Fibroblast of villous mesenchyme (primary cell): ENCODE results near the gene DHRS2. TPM values are rescaled to one million over a fixed set of nuclear protein-coding genes. Genes with fewer than 3 reads are reported as not detected.

Experiments
- DNase-seq: peaks from one replicate; pipeline ENCODE4 v3.0.0-alpha.2; 2010; ENCODE audit warnings: low read depth
- H3K4me3 ChIP-seq: 2 replicates; pipeline ENCODE4 v1.5.1; 2011; ENCODE audit warnings: low read depth, mild to moderate bottlenecking, low read length
- total RNA-seq: library from RNA; depleted of rRNA; stranded (reverse); fragments of >200 nt; gene quantifications from 2 replicates; pipeline ENCODE4 v1.2.3, GENCODE V29; 2012
- TF ChIP-seq, protein P1 (sequence below): IDR thresholded peaks from 2 replicates; pipeline ENCODE4 v1.5.1; 2012; ENCODE audit warnings: low read depth, mild to moderate bottlenecking, low read length; ENCODE audit not compliant: insufficient read depth

Gene DHRS2
- total RNA-seq, 1 donor = 0.43 TPM

DNA sequence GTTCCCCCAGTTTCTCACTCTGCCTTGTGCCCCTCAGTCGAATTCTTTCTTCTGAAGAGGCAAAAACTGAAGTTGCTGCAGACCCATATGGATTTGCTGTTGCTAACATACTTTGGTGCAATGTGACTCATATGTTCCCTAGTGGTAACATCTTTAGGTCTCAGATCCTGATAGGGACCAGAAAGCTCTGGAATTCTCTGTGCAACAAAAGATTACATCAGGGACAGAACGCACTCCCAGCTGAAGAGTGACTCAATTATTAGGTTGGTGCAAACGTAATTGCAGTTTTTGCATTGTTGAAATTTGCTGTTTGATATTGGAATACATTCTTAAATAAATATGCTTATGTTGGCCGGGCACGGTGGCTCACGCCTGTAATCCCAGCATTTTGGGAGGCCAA is 8.2 kb upstream of the DHRS2 start:
- TF ChIP-seq, protein P1, sequence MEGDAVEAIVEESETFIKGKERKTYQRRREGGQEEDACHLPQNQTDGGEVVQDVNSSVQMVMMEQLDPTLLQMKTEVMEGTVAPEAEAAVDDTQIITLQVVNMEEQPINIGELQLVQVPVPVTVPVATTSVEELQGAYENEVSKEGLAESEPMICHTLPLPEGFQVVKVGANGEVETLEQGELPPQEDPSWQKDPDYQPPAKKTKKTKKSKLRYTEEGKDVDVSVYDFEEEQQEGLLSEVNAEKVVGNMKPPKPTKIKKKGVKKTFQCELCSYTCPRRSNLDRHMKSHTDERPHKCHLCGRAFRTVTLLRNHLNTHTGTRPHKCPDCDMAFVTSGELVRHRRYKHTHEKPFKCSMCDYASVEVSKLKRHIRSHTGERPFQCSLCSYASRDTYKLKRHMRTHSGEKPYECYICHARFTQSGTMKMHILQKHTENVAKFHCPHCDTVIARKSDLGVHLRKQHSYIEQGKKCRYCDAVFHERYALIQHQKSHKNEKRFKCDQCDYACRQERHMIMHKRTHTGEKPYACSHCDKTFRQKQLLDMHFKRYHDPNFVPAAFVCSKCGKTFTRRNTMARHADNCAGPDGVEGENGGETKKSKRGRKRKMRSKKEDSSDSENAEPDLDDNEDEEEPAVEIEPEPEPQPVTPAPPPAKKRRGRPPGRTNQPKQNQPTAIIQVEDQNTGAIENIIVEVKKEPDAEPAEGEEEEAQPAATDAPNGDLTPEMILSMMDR = no peak
- DNase-seq = no peak

DNA sequence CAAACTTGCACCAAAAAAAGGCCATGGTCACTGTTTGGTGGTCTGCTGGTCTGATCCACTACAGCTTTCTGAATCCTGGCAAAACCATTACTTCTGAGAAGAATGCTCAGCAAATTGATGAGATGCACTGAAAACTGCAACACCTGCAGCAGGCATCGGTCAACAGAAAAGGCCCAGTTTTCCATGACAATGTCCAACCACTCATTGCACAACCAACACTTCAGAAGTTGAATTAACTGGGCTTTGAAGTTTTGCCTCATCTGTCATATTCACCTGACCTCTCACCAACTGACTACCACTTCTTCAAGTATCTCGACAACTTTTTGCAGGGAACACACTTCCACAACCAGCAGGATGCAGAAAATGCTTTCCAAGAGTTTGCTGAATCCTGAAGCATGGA is 7.0 kb upstream of the DHRS2 start:
- TF ChIP-seq, protein P1 = no peak
- no peak overlapping the region for H3K4me3 ChIP-seq
- DNase-seq = no peak

More for the DNA sequence above, 8.2 kb upstream of the DHRS2 start:
- no peak overlapping the region for H3K4me3 ChIP-seq

DNA sequence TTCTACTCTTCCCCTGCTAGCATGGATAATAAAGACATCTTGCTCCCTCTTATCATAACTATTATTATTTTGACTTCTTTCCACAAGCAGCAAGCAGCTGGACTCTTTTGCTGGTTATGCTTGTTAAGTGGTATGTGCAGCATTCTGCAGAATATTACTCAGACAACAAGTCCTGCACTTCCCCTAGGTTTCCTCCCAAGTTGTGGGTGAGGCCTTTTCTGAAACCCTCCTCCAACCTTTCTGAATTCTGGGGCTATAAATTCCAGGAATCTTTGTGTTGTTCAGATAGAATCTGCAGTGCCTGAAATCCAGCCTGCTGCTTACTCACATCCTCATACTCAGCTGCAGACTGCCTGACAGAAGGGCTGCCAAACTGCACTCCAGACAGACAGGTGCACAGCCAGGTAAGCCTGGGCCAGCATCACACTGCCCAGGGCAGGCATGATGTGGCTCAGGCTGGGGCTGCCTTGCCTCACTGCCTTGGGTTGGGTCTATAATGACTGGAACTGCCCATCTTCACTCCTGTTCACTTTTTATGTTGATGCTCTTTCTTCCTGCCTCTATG is 6.2 kb upstream of the DHRS2 start:
- TF ChIP-seq, protein P1 = no peak
- no peak overlapping the region for H3K4me3 ChIP-seq
- DNase-seq = peak; percentile 16

DNA sequence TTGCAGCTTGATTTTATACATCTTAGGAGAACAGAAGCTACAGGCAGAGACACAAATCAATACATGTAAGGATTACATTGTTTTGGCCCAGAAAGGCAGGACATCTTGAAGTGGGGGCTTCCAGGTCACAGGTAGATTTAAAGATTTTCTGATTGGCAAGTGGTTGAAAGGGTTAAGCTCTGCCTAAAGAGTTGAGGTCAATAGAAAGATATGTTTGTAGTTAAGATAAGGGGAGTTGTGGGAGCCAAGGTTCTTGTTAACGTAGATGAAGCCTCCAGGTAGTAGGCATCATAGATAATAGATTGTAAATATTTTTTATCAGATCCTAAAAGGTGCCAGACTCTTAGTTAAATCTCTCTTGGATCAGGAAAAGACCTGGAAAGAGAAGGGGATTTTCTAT is 5.5 kb upstream of the DHRS2 start:
- DNase-seq = no peak
- no peak overlapping the region for H3K4me3 ChIP-seq
- TF ChIP-seq, protein P1 = no peak

DNA sequence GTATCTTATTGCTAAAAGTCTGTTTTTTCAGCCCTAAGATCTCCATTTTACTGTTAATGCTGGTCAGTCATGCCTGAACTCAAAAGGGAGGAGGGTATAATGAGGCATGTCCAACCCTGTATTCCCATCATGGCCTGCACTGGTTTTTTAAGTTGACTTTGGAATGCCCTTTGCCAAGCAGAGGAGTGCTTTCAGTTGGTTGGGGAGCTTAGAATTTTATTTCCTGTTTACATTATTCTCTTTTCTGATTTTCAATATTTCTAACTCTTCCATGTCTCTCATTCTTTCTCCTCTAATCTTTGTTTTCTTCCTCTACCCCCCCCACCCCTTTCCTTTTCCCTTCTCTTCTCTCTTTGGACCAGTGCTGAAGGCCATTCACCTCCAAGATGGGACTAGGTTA is 4.9 kb upstream of the DHRS2 start:
- no peak for DNase-seq
- TF ChIP-seq, protein P1 = no peak

DNA sequence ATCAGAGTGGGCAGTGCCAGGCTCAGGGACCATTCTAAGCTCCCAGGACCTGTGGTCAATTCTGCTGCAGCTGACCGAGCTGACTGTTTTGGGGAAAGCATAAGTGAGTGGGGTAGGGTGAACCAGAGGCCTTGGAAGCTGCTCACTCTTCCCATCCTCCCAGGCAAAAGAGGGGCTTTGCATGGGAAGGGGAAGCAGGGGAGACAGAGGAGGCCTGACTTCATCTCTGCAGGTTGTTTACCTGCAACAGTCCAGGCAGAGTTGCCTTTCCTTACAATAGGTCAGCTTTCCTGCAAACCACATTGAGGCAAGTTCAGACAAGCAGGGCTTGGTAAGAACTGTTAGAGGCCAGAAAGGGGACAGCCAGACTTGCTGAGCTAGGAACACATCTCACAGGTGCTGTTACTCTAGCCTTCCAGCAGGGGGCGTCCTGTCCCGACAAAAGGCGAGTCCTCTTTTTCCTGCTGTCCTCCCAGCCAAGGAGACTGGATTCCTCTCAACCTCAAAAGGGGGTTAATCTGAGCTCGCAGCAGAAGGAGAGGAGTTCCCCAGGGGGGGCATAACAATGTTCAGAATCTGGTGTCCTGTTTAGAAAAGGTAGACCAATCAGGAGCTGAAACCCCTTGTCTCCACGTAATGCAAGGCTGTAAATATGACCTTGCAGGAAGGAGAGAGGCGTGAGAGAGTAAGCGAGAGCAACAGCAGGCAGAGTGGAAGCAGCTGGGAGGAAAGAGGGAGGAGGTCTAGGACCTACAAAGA is 4.3 kb upstream of the DHRS2 start:
- peak overlapping the region; percentile 5 for H3K4me3 ChIP-seq
- TF ChIP-seq, protein P1 = peak; percentile 96
- peak; percentile 76 for DNase-seq

More for the DNA sequence above, 4.9 kb upstream of the DHRS2 start:
- H3K4me3 ChIP-seq = no peak overlapping the region
